HG03342 (cell line): Measurements from ENCODE around the gene GLCE.
"Not testable (repeated sequence)": the region's sequence is repeated elsewhere in the genome, so short reads cannot be mapped to it uniquely, and the experiment has no call there.

Source experiments
- ATAC-seq: cut with Tn5 transposase; IDR thresholded peaks from one replicate; pipeline ENCODE4 v1.9.1; 2021; ENCODE audit warnings: mild to moderate bottlenecking, moderate library complexity; ENCODE audit not compliant: unreplicated experiment

The GLCE gene

GRCh38 chr15:69297642-69298353 is 137.4 kb downstream of the GLCE start:
- no peak for ATAC-seq

GRCh38 chr15:69298354-69298696 is 137.9 kb downstream of the GLCE start:
- ATAC-seq, result no peak

- ATAC-seq, result no peak
Observed at GRCh38 chr15:69298697-69299441, 138.4 kb downstream of the GLCE start, which contains the start of gene PAQR5. TSS of gene PAQR5 (plus strand) at chr15:69298912. CDS start at chr15:69360081, 61,169 bp downstream.

GRCh38 chr15:69299451-69299886 is 139.0 kb downstream of the GLCE start:
- ATAC-seq, result no peak

- ATAC-seq, result no peak
Observed at GRCh38 chr15:69299943-69300588, 139.6 kb downstream of the GLCE start.

GRCh38 chr15:69301101-69301500 is 140.7 kb downstream of the GLCE start:
- ATAC-seq, result not testable (repeated sequence)

GRCh38 chr15:69302087-69302486 is 141.7 kb downstream of the GLCE start:
- not testable (repeated sequence) for ATAC-seq

- no peak for ATAC-seq
Observed at GRCh38 chr15:69302929-69303328, 142.5 kb downstream of the GLCE start.

- ATAC-seq, result no peak
Observed at GRCh38 chr15:69303337-69304181, 143.1 kb downstream of the GLCE start.

- no peak for ATAC-seq
Observed at GRCh38 chr15:69304182-69304545, 143.7 kb downstream of the GLCE start.

- ATAC-seq, result no peak
Observed at GRCh38 chr15:69305204-69305931, 144.9 kb downstream of the GLCE start.

GRCh38 chr15:69305933-69306568 is 145.6 kb downstream of the GLCE start:
- no peak for ATAC-seq

GRCh38 chr15:69307939-69308338 is 147.5 kb downstream of the GLCE start:
- no peak for ATAC-seq

GRCh38 chr15:69308949-69309348 is 148.5 kb downstream of the GLCE start:
- no peak for ATAC-seq

- no peak for ATAC-seq
Observed at GRCh38 chr15:69311319-69311721, 150.9 kb downstream of the GLCE start.

- ATAC-seq, result no peak
Observed at GRCh38 chr15:69313432-69314000, 153.1 kb downstream of the GLCE start.

GRCh38 chr15:69314131-69314530 is 153.7 kb downstream of the GLCE start:
- no peak for ATAC-seq

GRCh38 chr15:69314736-69315135 is 154.3 kb downstream of the GLCE start:
- no peak for ATAC-seq

GRCh38 chr15:69315402-69316110 is 155.1 kb downstream of the GLCE start:
- ATAC-seq, result no peak
